H1 (cell line): ENCODE data around the gene DDX21. TPM values are rescaled to one million over a fixed set of nuclear protein-coding genes. Genes with fewer than 3 reads are reported as not detected.
"Not testable (repeated sequence)": the region's sequence is repeated elsewhere in the genome, so short reads cannot be mapped to it uniquely, and the experiment has no call there.

ENCODE experiments used
- CTCF ChIA-PET: fragments of 300-600 bp; sonication (Branson Sonifier 250); formaldehyde crosslinking; loops from one replicate; lab custom pipeline; 2021; ENCODE audit not compliant: partially characterized antibody; lab: Charles Lee
- POLR2A ChIA-PET: fragments of 300-600 bp; sonication (Branson Sonifier 250); formaldehyde crosslinking; loops from one replicate; lab custom pipeline; 2021; ENCODE audit warnings: inconsistent platforms; ENCODE audit not compliant: partially characterized antibody; lab: Charles Lee
- DNase-seq, 2 experiments: peaks; one replicate each; pipeline versions ENCODE4 v3.0.0 to v3.0.0-alpha.2; 2010 to 2022; ENCODE audit warnings: low spot score in 2 of 2, low read depth in 1 of 2, mixed read lengths in 1 of 2
- FAIRE-seq: peaks from 2 replicates; lab custom pipeline; 2011; peaks lifted over from hg19 to GRCh38; lab: Jason Lieb, UNC
- H2AFZ ChIP-seq: 2 replicates; pipeline ENCODE4 v1.8.1; 2012; ENCODE audit warnings: low read length, inconsistent platforms
- H2AK5ac ChIP-seq: 2 replicates; pipeline ENCODE4 v1.6.1; 2013; ENCODE audit warnings: low read depth, low read length
- H2BK120ac ChIP-seq: replicated peaks from 2 replicates; pipeline ENCODE3; 2013; ENCODE audit warnings: low read depth, low read length, inconsistent platforms
- H2BK12ac ChIP-seq: 2 replicates; pipeline ENCODE4 v1.6.1; 2013; ENCODE audit warnings: low read depth, low read length
- H2BK15ac ChIP-seq: 2 replicates; pipeline ENCODE4 v1.6.1; 2013; ENCODE audit warnings: low read length
- H2BK20ac ChIP-seq: 2 replicates; pipeline ENCODE4 v1.6.1; 2013; ENCODE audit warnings: low read length
- H2BK5ac ChIP-seq: 2 replicates; pipeline ENCODE4 v1.6.1; 2013; ENCODE audit warnings: low read depth, low read length
- H3K14ac ChIP-seq: 2 replicates; pipeline ENCODE4 v1.6.1; 2013; ENCODE audit warnings: inconsistent platforms; ENCODE audit not compliant: insufficient read length
- H3K18ac ChIP-seq: 2 replicates; pipeline ENCODE4 v1.6.1; 2013; ENCODE audit warnings: low read length; ENCODE audit errors: extremely low read depth
- H3K23ac ChIP-seq: 2 replicates; pipeline ENCODE4 v1.6.1; 2013; ENCODE audit warnings: inconsistent platforms; ENCODE audit not compliant: insufficient read length
- H3K23me2 ChIP-seq: 2 replicates; pipeline ENCODE4 v1.6.1; 2013; ENCODE audit warnings: low read depth, low read length
- H3K27ac ChIP-seq: 2 replicates; pipeline ENCODE4 v1.6.1; 2011; ENCODE audit warnings: low read depth, low read length, inconsistent platforms
- H3K27me3 ChIP-seq, 4 experiments: replicated peaks in 1 of 4; 1 replicate in 1 of 4; 2 replicates in 3 of 4; pipeline versions ENCODE4 v1.6.1 to v1.8.1; 2011 to 2013; ENCODE audit warnings: low read length in 3 of 4, mild to moderate bottlenecking in 3 of 4, inconsistent platforms in 2 of 4, mixed read lengths in 2 of 4, moderate library complexity in 1 of 4; ENCODE audit not compliant: control insufficient read depth in 3 of 4, insufficient read depth in 3 of 4; ENCODE audit errors: extremely low read depth in 1 of 4
- H3K36me3 ChIP-seq, 4 experiments: 2 replicates each; pipeline versions ENCODE4 v1.6.1 to v1.8.1; 2011 to 2013; ENCODE audit warnings: mild to moderate bottlenecking in 4 of 4, low read length in 3 of 4, moderate library complexity in 2 of 4, control low read depth in 1 of 4, inconsistent platforms in 1 of 4; ENCODE audit not compliant: insufficient read depth in 4 of 4, control insufficient read depth in 2 of 4
- H3K4ac ChIP-seq: replicated peaks from 2 replicates; pipeline ENCODE3; 2013; ENCODE audit warnings: low read length, low read depth, mixed read lengths, inconsistent platforms; ENCODE audit not compliant: insufficient read length
- H3K4me1 ChIP-seq, 4 experiments: replicated peaks in 1 of 4; 1 replicate in 1 of 4; 2 replicates in 3 of 4; pipeline versions ENCODE4 v1.6.1 to v1.8.1; 2011 to 2013; ENCODE audit warnings: low read length in 3 of 4, inconsistent platforms in 2 of 4, mixed read lengths in 1 of 4; ENCODE audit not compliant: insufficient read depth in 4 of 4, control insufficient read depth in 3 of 4
- H3K4me2 ChIP-seq, 2 experiments: 2 replicates each; pipeline versions ENCODE4 v1.6.1 to v1.8.1; 2011 to 2013; ENCODE audit warnings: low read depth in 2 of 2, low read length in 2 of 2, control low read depth in 1 of 2, inconsistent platforms in 1 of 2, mild to moderate bottlenecking in 1 of 2; ENCODE audit not compliant: insufficient read depth in 1 of 2
- H3K4me3 ChIP-seq, 4 experiments: fragments of 200-600, 300-600 bp in 1 of 4; sonication (generic), shearing (Covaris generic), sonication (Bioruptor Twin) in 1 of 4; 2 replicates each; pipeline versions ENCODE4 v1.5.1 to v1.8.1; 2011 to 2016; ENCODE audit warnings: low read length in 4 of 4, low read depth in 3 of 4, control low read depth in 2 of 4, inconsistent platforms in 2 of 4, mild to moderate bottlenecking in 2 of 4, mixed read lengths in 1 of 4, moderate library complexity in 1 of 4; ENCODE audit not compliant: insufficient read depth in 2 of 4; ENCODE audit errors: extremely low read depth in 1 of 4
- H3K56ac ChIP-seq: replicated peaks from 2 replicates; pipeline ENCODE3; 2013; ENCODE audit warnings: low read depth, mild to moderate bottlenecking, mixed read lengths, low read length, inconsistent platforms; ENCODE audit not compliant: insufficient read length
- H3K79me1 ChIP-seq: 2 replicates; pipeline ENCODE4 v1.6.1; 2013; ENCODE audit warnings: low read depth, low read length, control low read depth
- H3K79me2 ChIP-seq, 2 experiments: 2 replicates each; pipeline versions ENCODE4 v1.6.1 to v1.8.1; 2012 to 2013; ENCODE audit warnings: low read length in 2 of 2, mild to moderate bottlenecking in 2 of 2, inconsistent platforms in 1 of 2; ENCODE audit not compliant: insufficient read depth in 2 of 2, control insufficient read depth in 1 of 2
- H3K9ac ChIP-seq, 4 experiments: replicated peaks in 1 of 4; 1 replicate in 1 of 4; 2 replicates in 3 of 4; pipeline versions ENCODE4 v1.6.1 to v1.8.1; 2011 to 2013; ENCODE audit warnings: low read depth in 3 of 4, low read length in 3 of 4, control low read depth in 2 of 4, mild to moderate bottlenecking in 2 of 4, moderate library complexity in 2 of 4, inconsistent platforms in 1 of 4; ENCODE audit errors: extremely low read depth in 1 of 4
- H3K9me3 ChIP-seq, 2 experiments: 2 replicates each; pipeline versions ENCODE4 v1.6.1 to v1.8.1; 2012 to 2013; ENCODE audit warnings: mild to moderate bottlenecking in 2 of 2, moderate library complexity in 2 of 2, control low read depth in 1 of 2, inconsistent platforms in 1 of 2, low read depth in 1 of 2, low read length in 1 of 2, mixed read lengths in 1 of 2; ENCODE audit not compliant: insufficient read depth in 2 of 2
- H4K20me1 ChIP-seq, 2 experiments: replicated peaks in 1 of 2; 2 replicates each; pipeline versions ENCODE3 to v1.8.1; 2011 to 2013; ENCODE audit warnings: inconsistent platforms in 2 of 2, low read length in 2 of 2, mild to moderate bottlenecking in 1 of 2; ENCODE audit not compliant: insufficient read depth in 2 of 2, control insufficient read depth in 1 of 2
- H4K5ac ChIP-seq: 2 replicates; pipeline ENCODE4 v1.6.1; 2013; ENCODE audit warnings: low read length, low read depth, mixed read lengths, inconsistent platforms; ENCODE audit not compliant: insufficient read length
- H4K8ac ChIP-seq: 2 replicates; pipeline ENCODE4 v1.8.0; 2013; ENCODE audit warnings: mild to moderate bottlenecking, moderate library complexity, low read length, inconsistent platforms; ENCODE audit not compliant: insufficient read depth; ENCODE audit errors: extremely low read depth
- H4K91ac ChIP-seq: replicated peaks from 2 replicates; pipeline ENCODE3; 2013; ENCODE audit warnings: low read length, mixed read lengths, inconsistent platforms; ENCODE audit not compliant: insufficient read length
- WGBS, 2 experiments: shearing (Covaris generic) in 1 of 2; methylation state at CpG; one replicate each; pipeline versions ENCODE4 v1.1.6 to v1.1.7; 2013 to 2015; ENCODE audit warnings: low lambda C conversion rate in 2 of 2, mixed read lengths in 2 of 2, inconsistent platforms in 1 of 2, low coverage in 1 of 2, missing lambda C conversion rate in 1 of 2; ENCODE audit not compliant: insufficient replicate concordance in 2 of 2, insufficient coverage in 1 of 2, insufficient read length in 1 of 2; ENCODE audit errors: extremely low coverage in 1 of 2, missing lambda C conversion rate in 1 of 2; 5-methylcytosine and 5-hydroxymethylcytosine counted together
- polyA plus RNA-seq, 7 experiments: library from polyadenylated mRNA; depleted of rRNA in 3 of 7; stranded (reverse) in 5 of 7; unstranded in 2 of 7; fragments of >200 nt in 5 of 7; fragments of 200-250 nt in 2 of 7; gene quantifications; 1 replicate in 5 of 7; 2 replicates in 1 of 7; 4 replicates in 1 of 7; pipeline versions ENCODE4 v1.2.1 to v1.2.3, GENCODE V29; 2011 to 2013; ENCODE audit warnings: missing spikeins in 2 of 7, mixed read lengths in 2 of 7
- total RNA-seq: library from RNA; stranded (reverse); fragmentation: NEBNext Ultra II Directional; extraction: Animal tissue kit (Norgen Biotek cat#: 25700); gene quantifications from 2 replicates; pipeline ENCODE4 v1.2.1, GENCODE V29; 2021

The DDX21 gene
- total and polyA plus RNA-seq, 2 of the 8 experiments (the other 6 are each of a cell fraction or from before 2014, with no cell fraction given) = 67.0 to 195 TPM

- H3K56ac ChIP-seq, H3K79me1 ChIP-seq, H2BK5ac ChIP-seq, H3K23me2 ChIP-seq, H2BK20ac ChIP-seq, H3K79me2 ChIP-seq, H3K4ac ChIP-seq, H3K14ac ChIP-seq, H4K20me1 ChIP-seq, H3K23ac ChIP-seq, H3K18ac ChIP-seq, H4K91ac ChIP-seq, H3K9ac ChIP-seq, CTCF ChIA-PET, H3K4me2 ChIP-seq, DNase-seq, H2BK15ac ChIP-seq, H3K4me3 ChIP-seq, H3K9me3 ChIP-seq, H4K5ac ChIP-seq, POLR2A ChIA-PET, H3K27ac ChIP-seq, FAIRE-seq, H4K8ac ChIP-seq, H2BK120ac ChIP-seq, H2AFZ ChIP-seq, H2BK12ac ChIP-seq, H3K27me3 ChIP-seq, H3K36me3 ChIP-seq, H2AK5ac ChIP-seq, H3K4me1 ChIP-seq: not testable (repeated sequence)
- WGBS, 2 experiments = 100% methylated on average over 2 of the region's 2 CpGs; no CpG with 5 or more reads in 1 of the 2 experiments
Measured at GRCh38 chr10:68929157-68929556, 26.8 kb upstream of the DDX21 start.

GRCh38 chr10:68929888-68930287 is 26.1 kb upstream of the DDX21 start:
- H4K8ac ChIP-seq, FAIRE-seq, H4K5ac ChIP-seq, H4K20me1 ChIP-seq, H3K23me2 ChIP-seq, H3K56ac ChIP-seq, DNase-seq, H3K4me2 ChIP-seq, H2BK15ac ChIP-seq, H3K36me3 ChIP-seq, H2BK120ac ChIP-seq, H3K4ac ChIP-seq, H3K14ac ChIP-seq, H3K79me1 ChIP-seq, H3K4me3 ChIP-seq, H2BK20ac ChIP-seq, H3K27me3 ChIP-seq, H3K79me2 ChIP-seq, H2AK5ac ChIP-seq, H3K9ac ChIP-seq, H3K9me3 ChIP-seq, H3K27ac ChIP-seq, H3K23ac ChIP-seq, H2BK12ac ChIP-seq, H2AFZ ChIP-seq, H3K4me1 ChIP-seq, H4K91ac ChIP-seq, H3K18ac ChIP-seq, H2BK5ac ChIP-seq: not testable (repeated sequence)
- WGBS, 2 experiments = 93% methylated on average over 3 of the region's 8 CpGs; no CpG with 5 or more reads in 1 of the 2 experiments
- ChIA-PET CTCF (interaction anchor here (0.6 kb wide), 1 partner anchor 50 kb away, joined by 3 read pairs; no protein-coding TSS in a partner anchor), POLR2A (interaction anchor here (0.9 kb wide), 1 partner anchor 50 kb away, joined by 3 read pairs; no protein-coding TSS in a partner anchor)
